Esophagus muscularis mucosa (tissue), 2 donors: ENCODE results near the gene SF3A1.

Experiments used
- EP300 ChIP-seq: sonication (generic); formaldehyde crosslinking; IDR thresholded peaks from one replicate; pipeline ENCODE4 v1.6.1; 2017; ENCODE audit warnings: antibody characterized with exemption
- POLR2A ChIP-seq: fragments of 450-650 bp; IDR thresholded peaks from one replicate; pipeline ENCODE4 v1.6.1; 2017; ENCODE audit warnings: antibody characterized with exemption, moderate library complexity, mild to moderate bottlenecking, low read depth

GRCh38 chr22:30295576-30295975 lies 61.1 kb downstream of the SF3A1 start:
- TF ChIP-seq POLR2A (no peak), EP300 (no peak)
